Endodermal cell (in vitro differentiated cells): Measurements from ENCODE around the gene GRB14. TPM values are rescaled to one million over a fixed set of nuclear protein-coding genes. Genes with fewer than 3 reads are reported as not detected.
A peak's percentile ranks its signal among the peaks of the same experiment; 100 is the strongest.

Source experiments
- DNase-seq: peaks from one replicate; pipeline ENCODE4 v3.0.0-alpha.2; 2017
- H3K27ac ChIP-seq: 2 replicates; pipeline ENCODE4 v1.5.1; 2013; ENCODE audit warnings: mild to moderate bottlenecking, low read depth, low read length, moderate library complexity
- H3K27me3 ChIP-seq: 2 replicates; pipeline ENCODE4 v1.6.1; 2013; ENCODE audit warnings: mild to moderate bottlenecking, low read length, moderate library complexity; ENCODE audit not compliant: insufficient read depth, control insufficient read depth, poor library complexity, severe bottlenecking
- H3K36me3 ChIP-seq: 2 replicates; pipeline ENCODE4 v1.7.0; 2013; ENCODE audit warnings: mild to moderate bottlenecking, low read length, moderate library complexity; ENCODE audit not compliant: control insufficient read depth, insufficient read depth
- H3K4me1 ChIP-seq: one replicate; pipeline ENCODE4 v1.7.0; 2013; ENCODE audit warnings: low read length; ENCODE audit not compliant: control insufficient read depth, insufficient read depth
- H3K4me3 ChIP-seq: 2 replicates; pipeline ENCODE4 v1.5.1; 2013; ENCODE audit warnings: mild to moderate bottlenecking, low read length, moderate library complexity
- H3K9ac ChIP-seq: 2 replicates; pipeline ENCODE4 v1.6.1; 2013; ENCODE audit warnings: mild to moderate bottlenecking, low read length, moderate library complexity; ENCODE audit not compliant: poor library complexity, severe bottlenecking; ENCODE audit errors: extremely low read depth
- H3K9me3 ChIP-seq: 2 replicates; pipeline ENCODE4 v1.6.1; 2013; ENCODE audit warnings: mild to moderate bottlenecking, low read length, moderate library complexity; ENCODE audit not compliant: control insufficient read depth
- H3K27ac Mint-ChIP-seq: 2 replicates; pipeline ENCODE4 v1.8.0; 2020; ENCODE audit warnings: mixed read lengths
- H3K27me3 Mint-ChIP-seq: 2 replicates; pipeline ENCODE4 v1.8.0; 2021; ENCODE audit warnings: mild to moderate bottlenecking, mixed read lengths; ENCODE audit not compliant: insufficient read depth
- H3K36me3 Mint-ChIP-seq: 2 replicates; pipeline ENCODE4 v1.8.0; 2020; ENCODE audit warnings: low read depth, mixed read lengths
- H3K4me1 Mint-ChIP-seq: 2 replicates; pipeline ENCODE4 v1.8.0; 2020; ENCODE audit warnings: mixed read lengths
- H3K4me3 Mint-ChIP-seq: 2 replicates; pipeline ENCODE4 v1.8.0; 2020; ENCODE audit warnings: mild to moderate bottlenecking, moderate library complexity, mixed read lengths
- H3K9me3 Mint-ChIP-seq: 2 replicates; pipeline ENCODE4 v1.8.0; 2020; ENCODE audit warnings: mild to moderate bottlenecking, mixed read lengths
- CTCF ChIP-seq: fragments of 200-600 bp; sonication (generic); conservative IDR thresholded peaks from 2 replicates; pipeline ENCODE4 v1.5.0; 2021; ENCODE audit warnings: antibody characterized with exemption, mild to moderate bottlenecking
- WGBS, 2 experiments: methylation state at CpG; one replicate each; pipeline versions ENCODE4 v1.1.5 to v1.1.7; 2013; ENCODE audit warnings: missing lambda C conversion rate in 2 of 2, mixed read lengths in 1 of 2; ENCODE audit not compliant: insufficient coverage in 1 of 2, insufficient read length in 1 of 2; 5-methylcytosine and 5-hydroxymethylcytosine counted together
- total RNA-seq, 2 donors: library from RNA; stranded (reverse); fragmentation: NEBNext Ultra II Directional in 1 of 2; extraction: Animal tissue kit (Norgen Biotek cat#: 25700) in 1 of 2; gene quantifications; 2 replicates in 1 of 2; 3 replicates in 1 of 2; pipeline ENCODE4 v1.2.1, GENCODE V29; 2021

GRB14 gene
- total RNA-seq, 2 donors from 2014 or later: 16.5 to 21.4 TPM

- WGBS, 2 experiments: 93 to 100% methylated on average over 2 of the region's 2 CpGs
- Histone ChIP-seq H3K9me3 (no peaks in the 10 kb centered on the region), H3K4me3 (no peak overlapping the region), H3K27me3 (no peaks in the 10 kb centered on the region), H3K27ac (no peak overlapping the region), H3K4me1 (no peaks in the 10 kb centered on the region), H3K36me3 (no peaks in the 10 kb centered on the region), H3K9ac (no peak overlapping the region)
- H3K4me1 Mint-ChIP-seq: no peaks in the 10 kb centered on the region
- no peaks in the 10 kb centered on the region for H3K9me3 Mint-ChIP-seq
- no peak overlapping the region for H3K27ac Mint-ChIP-seq
- no peak for TF ChIP-seq CTCF
- H3K36me3 Mint-ChIP-seq: no peaks in the 10 kb centered on the region
- DNase-seq: no peak
- no peaks in the 10 kb centered on the region for H3K27me3 Mint-ChIP-seq
- no peak overlapping the region for H3K4me3 Mint-ChIP-seq
These were observed 60.4 kb downstream of the GRB14 start for GRCh38 chr2:164560902-164561301.

GRCh38 chr2:164560181-164560792 is 61.0 kb downstream of the GRB14 start:
- no peak for DNase-seq
- H3K4me3 Mint-ChIP-seq: no peak overlapping the region
- no peaks in the 10 kb centered on the region for H3K4me1 Mint-ChIP-seq
- no peaks in the 10 kb centered on the region for H3K27me3 Mint-ChIP-seq
- no peak overlapping the region for H3K27ac Mint-ChIP-seq
- WGBS, 2 experiments: 84 to 100% methylated on average over 3 to 4 of the region's 4 CpGs
- Histone ChIP-seq H3K4me1 (no peaks in the 10 kb centered on the region), H3K27me3 (no peaks in the 10 kb centered on the region), H3K36me3 (no peaks in the 10 kb centered on the region), H3K4me3 (no peak overlapping the region), H3K9ac (no peak overlapping the region), H3K27ac (no peak overlapping the region), H3K9me3 (no peaks in the 10 kb centered on the region)
- no peaks in the 10 kb centered on the region for H3K9me3 Mint-ChIP-seq
- no peaks in the 10 kb centered on the region for H3K36me3 Mint-ChIP-seq
- peak; percentile 87 for TF ChIP-seq CTCF

GRCh38 chr2:164558450-164558849 is 62.8 kb downstream of the GRB14 start:
- WGBS, 2 experiments: 82 to 100% methylated on average over 2 of the region's 2 CpGs
- H3K4me1 Mint-ChIP-seq: no peaks in the 10 kb centered on the region
- no peak overlapping the region for H3K27ac Mint-ChIP-seq
- no peak for TF ChIP-seq CTCF
- no peaks in the 10 kb centered on the region for H3K36me3 Mint-ChIP-seq
- no peak overlapping the region for H3K4me3 ChIP-seq
- H3K4me1 ChIP-seq: no peaks in the 10 kb centered on the region
- no peak overlapping the region for H3K27ac ChIP-seq
- no peaks in the 10 kb centered on the region for H3K27me3 Mint-ChIP-seq
- no peaks in the 10 kb centered on the region for H3K27me3 ChIP-seq
- H3K9ac ChIP-seq: no peak overlapping the region
- no peaks in the 10 kb centered on the region for H3K9me3 ChIP-seq
- H3K36me3 ChIP-seq: no peaks in the 10 kb centered on the region
- H3K9me3 Mint-ChIP-seq: no peaks in the 10 kb centered on the region
- no peak for DNase-seq
- H3K4me3 Mint-ChIP-seq: no peak overlapping the region
